Suprapubic skin (tissue), 3 donors: Measurements from ENCODE around the gene WNT8B.

Experiments
- POLR2AphosphoS5 ChIP-seq, 3 donors: sonication (generic); formaldehyde crosslinking; IDR thresholded peaks; one replicate each; pipeline ENCODE4 v1.6.1; 2017; ENCODE audit warnings: antibody characterized with exemption in 3 of 3
- TF ChIP-seq, protein P1 (sequence below), 2 donors: fragments of 200-600 bp in 1 of 2; fragments of 450-650 bp in 1 of 2; sonication (generic) in 1 of 2; IDR thresholded peaks; one replicate each; pipeline ENCODE4 v1.5.1; 2016 to 2019; ENCODE audit warnings: antibody characterized with exemption in 2 of 2, mild to moderate bottlenecking in 1 of 2, moderate library complexity in 1 of 2

DNA sequence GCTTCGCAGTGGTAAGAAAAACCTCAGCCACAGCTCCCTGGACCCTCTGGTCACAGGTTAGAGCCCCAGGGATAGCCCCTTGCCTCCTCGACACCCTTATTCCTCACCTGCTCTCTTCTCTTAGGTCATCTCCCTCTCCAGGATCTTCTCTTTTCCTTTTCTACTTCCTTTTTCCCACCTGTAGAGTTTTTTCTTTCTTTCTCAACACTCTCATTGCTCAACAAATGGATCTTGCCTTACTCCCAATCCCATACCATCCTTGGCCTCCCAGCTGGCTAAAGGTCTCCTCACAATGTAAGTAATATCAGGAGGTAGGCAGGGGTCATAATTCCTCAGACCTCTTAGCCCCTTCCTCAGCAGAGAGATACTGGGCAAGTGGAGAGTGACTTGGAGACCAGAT is 17.2 kb downstream of the WNT8B start:
- no peak for TF ChIP-seq POLR2AphosphoS5 (IDR thresholded peaks at IDR 0.05)
- TF ChIP-seq, protein P1, sequence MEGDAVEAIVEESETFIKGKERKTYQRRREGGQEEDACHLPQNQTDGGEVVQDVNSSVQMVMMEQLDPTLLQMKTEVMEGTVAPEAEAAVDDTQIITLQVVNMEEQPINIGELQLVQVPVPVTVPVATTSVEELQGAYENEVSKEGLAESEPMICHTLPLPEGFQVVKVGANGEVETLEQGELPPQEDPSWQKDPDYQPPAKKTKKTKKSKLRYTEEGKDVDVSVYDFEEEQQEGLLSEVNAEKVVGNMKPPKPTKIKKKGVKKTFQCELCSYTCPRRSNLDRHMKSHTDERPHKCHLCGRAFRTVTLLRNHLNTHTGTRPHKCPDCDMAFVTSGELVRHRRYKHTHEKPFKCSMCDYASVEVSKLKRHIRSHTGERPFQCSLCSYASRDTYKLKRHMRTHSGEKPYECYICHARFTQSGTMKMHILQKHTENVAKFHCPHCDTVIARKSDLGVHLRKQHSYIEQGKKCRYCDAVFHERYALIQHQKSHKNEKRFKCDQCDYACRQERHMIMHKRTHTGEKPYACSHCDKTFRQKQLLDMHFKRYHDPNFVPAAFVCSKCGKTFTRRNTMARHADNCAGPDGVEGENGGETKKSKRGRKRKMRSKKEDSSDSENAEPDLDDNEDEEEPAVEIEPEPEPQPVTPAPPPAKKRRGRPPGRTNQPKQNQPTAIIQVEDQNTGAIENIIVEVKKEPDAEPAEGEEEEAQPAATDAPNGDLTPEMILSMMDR (IDR thresholded peaks at IDR 0.05) = no peak
